HCT116 (cell line): ENCODE measurements around the gene CXXC5. TPM values are rescaled to one million over a fixed set of nuclear protein-coding genes. Genes with fewer than 3 reads are reported as not detected.

Source experiments
- ATAC-seq: fragments of 200-7000 bp; cut with Tn5 transposase; 2 replicates; pipeline ENCODE4 v1.9.1; 2020; ENCODE audit warnings: mild to moderate bottlenecking, moderate library complexity
- BruUV-seq: library from RNA; stranded (reverse); fragments of 400-500 nt; replicated peaks from 2 replicates; lab custom pipeline; 2021; lab: Mats Ljungman, UMichigan
- CTCF ChIA-PET: fragments of 300-600 bp; sonication (Branson Sonifier 250); formaldehyde crosslinking; loops from one replicate; lab custom pipeline; 2021; ENCODE audit warnings: antibody characterized with exemption; lab: Charles Lee
- POLR2A ChIA-PET: fragments of 300-600, 350-600 bp; sonication (Branson Sonifier 250); formaldehyde crosslinking; loops from one replicate; lab custom pipeline; 2021; ENCODE audit warnings: antibody characterized with exemption; lab: Charles Lee
- RAD21 ChIA-PET, 2 experiments: fragments of 300-600 bp; sonication (Branson Sonifier 250); formaldehyde crosslinking; loops; one replicate each; lab custom pipeline; 2023; ENCODE audit warnings: low total read pairs in 2 of 2; ENCODE audit not compliant: uncharacterized antibody in 2 of 2, unreplicated experiment in 2 of 2, low non-redundant PET in 1 of 2; lab: Charles Lee
- DNase-seq: peaks from one replicate; pipeline ENCODE4 v3.0.0-alpha.2; 2010; ENCODE audit warnings: low read depth, low spot score
- H2AFZ ChIP-seq: fragments of 200-600 bp; shearing (Covaris generic), sonication (generic); 2 replicates; pipeline ENCODE4 v1.6.1; 2017; ENCODE audit warnings: low read depth, mixed run types, mixed read lengths, antibody characterized with exemption, low read length; ENCODE audit not compliant: poor library complexity, severe bottlenecking
- H3K27ac ChIP-seq: 2 replicates; pipeline ENCODE4 v1.5.1; 2012; ENCODE audit warnings: low read depth, low read length
- H3K27me3 ChIP-seq: fragments of 200-600 bp; sonication (generic); 2 replicates; pipeline ENCODE4 v1.6.1; 2016; ENCODE audit warnings: mixed run types, low read length, mixed read lengths; ENCODE audit not compliant: insufficient read depth
- H3K36me3 ChIP-seq, 2 experiments: fragments of 200-500 bp in 1 of 2; fragments of 200-600 bp in 1 of 2; sonication (Bioruptor generic) in 1 of 2; sonication (generic) in 1 of 2; 2 replicates each; pipeline versions ENCODE4 v1.5.1 to v1.6.1; 2014 to 2016; ENCODE audit warnings: low read length in 2 of 2, inconsistent platforms in 1 of 2, mixed read lengths in 1 of 2, mixed run types in 1 of 2; ENCODE audit not compliant: insufficient read depth in 2 of 2, control insufficient read depth in 1 of 2
- H3K4me1 ChIP-seq, 2 experiments: fragments of 200-600 bp in 1 of 2; sonication (generic) in 1 of 2; 2 replicates each; pipeline versions ENCODE4 v1.5.1 to v1.6.1; 2012 to 2017; ENCODE audit warnings: low read length in 2 of 2, inconsistent platforms in 1 of 2, mild to moderate bottlenecking in 1 of 2, mixed read lengths in 1 of 2, mixed run types in 1 of 2, moderate library complexity in 1 of 2; ENCODE audit not compliant: insufficient read depth in 2 of 2, control insufficient read depth in 1 of 2
- H3K4me2 ChIP-seq: fragments of 200-600 bp; sonication (generic); 2 replicates; pipeline ENCODE4 v1.6.1; 2017; ENCODE audit warnings: mixed run types, low read length, mixed read lengths
- H3K4me3 ChIP-seq, 2 experiments: fragments of 200-600 bp in 1 of 2; sonication (generic) in 1 of 2; replicated peaks in 1 of 2; 2 replicates each; pipeline ENCODE4 v1.5.1; 2011 to 2016; ENCODE audit warnings: low read length in 2 of 2, control low read depth in 1 of 2, low read depth in 1 of 2, mild to moderate bottlenecking in 1 of 2, mixed read lengths in 1 of 2, mixed run types in 1 of 2
- H3K79me2 ChIP-seq: fragments of 200-600 bp; sonication (generic); 2 replicates; pipeline ENCODE4 v1.6.1; 2017; ENCODE audit warnings: mild to moderate bottlenecking, mixed run types, low read length, moderate library complexity, mixed read lengths; ENCODE audit not compliant: insufficient read depth
- H3K9ac ChIP-seq: fragments of 200-600 bp; sonication (generic); 2 replicates; pipeline ENCODE4 v1.6.1; 2016; ENCODE audit warnings: low read length, mixed read lengths
- H3K9me2 ChIP-seq: fragments of 200-600 bp; sonication (generic), shearing (Covaris generic); 2 replicates; pipeline ENCODE4 v1.6.1; 2017; ENCODE audit warnings: mixed run types, mild to moderate bottlenecking, moderate library complexity; ENCODE audit not compliant: insufficient read depth
- H3K9me3 ChIP-seq, 2 experiments: fragments of 200-500 bp in 1 of 2; fragments of 200-600 bp in 1 of 2; sonication (Bioruptor generic) in 1 of 2; sonication (generic) in 1 of 2; 2 replicates each; pipeline ENCODE4 v1.6.1; 2014 to 2017; ENCODE audit warnings: low read length in 2 of 2, mixed read lengths in 2 of 2, inconsistent platforms in 1 of 2, low read depth in 1 of 2, mild to moderate bottlenecking in 1 of 2, mixed run types in 1 of 2, moderate library complexity in 1 of 2; ENCODE audit not compliant: control insufficient read depth in 1 of 2, insufficient read depth in 1 of 2
- H4K20me1 ChIP-seq: fragments of 200-600 bp; sonication (generic), shearing (Covaris generic); 2 replicates; pipeline ENCODE4 v1.6.1; 2017; ENCODE audit warnings: mixed run types, mild to moderate bottlenecking, moderate library complexity; ENCODE audit not compliant: insufficient read depth
- ATF3 ChIP-seq: IDR thresholded peaks from 2 replicates; pipeline ENCODE4 v1.6.1; 2012
- CEBPB ChIP-seq: IDR thresholded peaks from 2 replicates; pipeline ENCODE4 v1.6.1; 2012; ENCODE audit warnings: low read depth
- CTCF ChIP-seq, 3 experiments: fragments of 200-600 bp in 1 of 3; sonication (generic) in 1 of 3; IDR thresholded peaks in 2 of 3; conservative IDR thresholded peaks in 1 of 3; 2 replicates each; pipeline ENCODE4 v1.5.1; 2012 to 2017; ENCODE audit warnings: low read depth in 2 of 3, low read length in 2 of 3, antibody characterized with exemption in 1 of 3, borderline replicate concordance in 1 of 3, control low read depth in 1 of 3, mild to moderate bottlenecking in 1 of 3, mixed read lengths in 1 of 3, mixed run types in 1 of 3, moderate library complexity in 1 of 3; ENCODE audit not compliant: insufficient read depth in 1 of 3
- EZH2phosphoT487 ChIP-seq: fragments of 200-600 bp; IDR thresholded peaks from 2 replicates; pipeline ENCODE4 v1.6.1; 2018; ENCODE audit warnings: antibody characterized with exemption, borderline replicate concordance
- RAD21 ChIP-seq: IDR thresholded peaks from 2 replicates; pipeline ENCODE4 v1.6.1; 2012; ENCODE audit warnings: low read depth, mild to moderate bottlenecking
- REST ChIP-seq: IDR thresholded peaks from 2 replicates; pipeline ENCODE4 v1.6.1; 2012; ENCODE audit warnings: low read depth
- SIN3A ChIP-seq: IDR thresholded peaks from 2 replicates; pipeline ENCODE4 v1.6.1; 2012; ENCODE audit warnings: low read depth
- SP1 ChIP-seq: IDR thresholded peaks from 2 replicates; pipeline ENCODE4 v1.6.1; 2012; ENCODE audit warnings: low read depth
- TCF7L2 ChIP-seq: IDR thresholded peaks from 2 replicates; pipeline ENCODE4 v1.7.0; 2011; ENCODE audit warnings: borderline replicate concordance, inconsistent platforms; ENCODE audit not compliant: insufficient read depth, insufficient read length; ENCODE audit errors: extremely low read depth
- ZBTB33 ChIP-seq: IDR thresholded peaks from 2 replicates; pipeline ENCODE4 v1.6.1; 2011; ENCODE audit warnings: mild to moderate bottlenecking, low read length, moderate library complexity; ENCODE audit not compliant: insufficient replicate concordance; ENCODE audit errors: extremely low read depth
- intact Hi-C: fragments of 100-400 bp; cut with micrococcal nuclease; formaldehyde crosslinking; loops from 2 replicates; pipeline ENCODE4 v1.10.0; 2022
- total RNA-seq: library from RNA; stranded (reverse); gene quantifications from one replicate; pipeline ENCODE4 v1.2.1, GENCODE V29; 2021; ENCODE audit not compliant: unreplicated experiment

Gene CXXC5
- total RNA-seq, 1 experiment from 2014 or later, result 43.1 TPM

GRCh38 chr5:139688751-139689372 is 40.7 kb downstream of the CXXC5 start:
- intact Hi-C loops, result no loop called here
- Histone ChIP-seq H3K27me3 (no peaks in the 10 kb centered on the region), H3K4me2 (no peak overlapping the region), H4K20me1 (no peaks in the 10 kb centered on the region), H3K4me3 (no peak overlapping the region), H3K27ac (no peak overlapping the region), H3K9me3 (no peaks in the 10 kb centered on the region), H3K9ac (no peak overlapping the region), H3K36me3 (no peaks in the 10 kb centered on the region; a peak in 1 of 4 replicates), H2AFZ (no peak overlapping the region), H3K4me1 (peaks cover 17 to 30% of the 10 kb centered on the region in 2 experiments), H3K9me2 (no peaks in the 10 kb centered on the region), H3K79me2 (no peaks in the 10 kb centered on the region)
- CTCF ChIA-PET, result interaction anchor here (2.4 to 5.7 kb wide), 2 partner anchors 41 to 55 kb away, joined by 9 to 81 read pairs; partner anchors contain the start of gene CXXC5
- TF ChIP-seq TCF7L2, result no peak
- no peak for TF ChIP-seq SP1
- TF ChIP-seq SIN3A, result no peak
- no peak for TF ChIP-seq CEBPB
- no peak for TF ChIP-seq EZH2phosphoT487
- no peak for TF ChIP-seq RAD21
- no peak for TF ChIP-seq ATF3
- TF ChIP-seq ZBTB33, result no peak
- no peak for TF ChIP-seq REST
- TF ChIP-seq CTCF (IDR thresholded peaks at IDR 0.05 in 2 of 3, conservative IDR thresholded peaks at IDR 0.05 in 1 of 3; ENCODE audit: borderline replicate concordance in 1 of 3, insufficient read depth in 1 of 3, low read depth in 2 of 3, low read length in 2 of 3), result no peak
- BruUV-seq, result no TSS peak
- POLR2A ChIA-PET, result no interaction called here
- ATAC-seq (no peak), DNase-seq (no peak)
- RAD21 ChIA-PET, result interaction anchor here in 1 of 2 experiments (1.0 kb wide), 1 partner anchor 56 kb away, joined by 3 read pairs; no protein-coding TSS in a partner anchor
